ENCODE results near the gene NCK1. TPM values are rescaled to one million over a fixed set of nuclear protein-coding genes. Genes with fewer than 3 reads are reported as not detected.
A peak's percentile ranks its signal among the peaks of the same experiment; 100 is the strongest.

Gene NCK1
- total RNA-seq = 38.3 TPM

DNA sequence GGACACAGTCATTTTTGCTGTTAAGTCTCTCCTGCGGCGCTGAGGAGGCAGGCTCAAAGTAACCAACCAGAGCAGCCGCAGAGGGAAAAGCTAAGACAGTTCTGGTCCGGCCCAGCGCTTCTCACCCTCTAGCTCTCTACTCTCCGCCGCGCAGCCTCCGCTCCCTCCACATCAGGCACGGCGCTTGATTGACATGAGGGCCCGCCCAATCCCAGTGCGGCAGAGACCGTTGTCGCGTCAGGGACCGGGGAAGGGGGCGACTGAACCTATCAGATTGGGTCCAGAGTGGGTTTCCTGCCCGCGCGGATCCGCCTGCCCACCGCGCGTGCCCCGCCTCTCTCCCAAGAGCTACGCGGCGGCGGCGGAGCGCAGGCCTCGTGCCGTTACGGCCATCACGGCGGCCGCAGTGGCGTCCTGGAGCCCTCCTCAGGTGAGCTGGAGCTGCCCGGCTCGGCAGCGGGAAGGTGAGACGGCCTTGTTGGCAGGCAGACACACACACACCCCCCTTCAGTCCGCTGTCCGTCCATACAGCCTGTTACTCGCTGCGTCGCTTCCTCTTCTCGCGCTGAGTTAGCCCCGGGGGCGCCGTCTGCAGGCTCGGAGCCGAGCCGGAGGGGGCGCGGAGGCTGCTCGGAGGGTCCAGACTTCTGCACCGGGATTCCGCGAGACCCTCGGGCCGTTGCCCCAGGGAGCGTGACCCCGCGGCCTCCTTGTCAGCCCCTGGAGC lies at the start of gene NCK1:
Gene NCK1 (plus strand): TSS at position 319 of the 727 bp plus-strand sequence. CDS start 65,794 bp downstream, outside the sequence.
- FAIRE-seq (no peak), DNase-seq (ENCODE audit: low spot score in 2 of 2) (peak; percentile 87 to 89)

DNA sequence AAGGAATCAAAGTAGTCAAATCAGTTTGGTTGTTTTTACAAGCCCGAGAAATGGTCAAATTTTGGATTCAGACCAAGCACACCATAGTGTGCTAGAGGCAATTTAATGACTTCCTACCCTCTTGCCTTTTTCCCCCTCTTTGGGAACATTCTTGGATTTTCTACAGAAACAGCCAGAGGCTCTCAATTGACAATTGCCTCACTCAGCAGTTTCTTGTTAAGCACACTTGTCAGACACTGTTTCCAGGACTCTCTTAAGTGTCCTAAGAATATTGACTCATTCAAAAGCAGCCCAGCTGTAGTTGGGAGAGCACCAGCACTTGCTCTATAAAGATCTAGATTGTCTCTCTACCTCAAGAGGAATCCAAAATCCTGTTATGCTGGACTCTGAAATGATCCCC lies 44.6 kb upstream of the NCK1 start:
- FAIRE-seq = no peak
- DNase-seq (ENCODE audit: low spot score in 2 of 2) = peak in 1 of 2 donors; percentile 38

DNA sequence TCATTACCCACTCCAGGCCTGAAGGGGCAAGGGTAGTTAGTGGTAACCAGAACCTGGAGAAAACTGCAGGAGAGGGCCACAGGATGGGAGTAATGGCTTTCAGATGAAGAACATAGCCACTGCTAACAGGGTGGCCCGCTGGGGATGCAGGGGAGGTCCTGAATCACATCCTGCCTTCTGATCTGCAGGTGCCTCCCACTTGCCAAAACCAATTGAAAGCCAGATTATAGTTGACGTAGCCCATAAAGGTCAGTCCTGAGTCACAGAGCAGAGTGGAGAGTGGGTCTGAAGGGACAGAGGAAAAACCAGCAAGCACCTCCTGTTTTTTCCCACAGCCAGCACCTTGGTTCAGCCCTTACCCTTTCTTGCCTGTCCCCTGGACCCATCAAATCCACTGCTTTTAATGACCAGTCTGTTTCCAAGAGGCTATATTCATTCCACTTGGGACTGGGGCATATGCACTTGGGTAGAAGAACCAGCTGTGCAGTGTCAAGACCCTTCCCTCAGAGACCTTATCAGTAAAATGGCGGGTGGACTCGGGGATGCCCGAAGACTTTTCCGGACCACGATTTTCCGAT lies 43.7 kb upstream of the NCK1 start:
- FAIRE-seq (no peak), DNase-seq (ENCODE audit: low spot score in 2 of 2) (peak; percentile 42 to 48)

DNA sequence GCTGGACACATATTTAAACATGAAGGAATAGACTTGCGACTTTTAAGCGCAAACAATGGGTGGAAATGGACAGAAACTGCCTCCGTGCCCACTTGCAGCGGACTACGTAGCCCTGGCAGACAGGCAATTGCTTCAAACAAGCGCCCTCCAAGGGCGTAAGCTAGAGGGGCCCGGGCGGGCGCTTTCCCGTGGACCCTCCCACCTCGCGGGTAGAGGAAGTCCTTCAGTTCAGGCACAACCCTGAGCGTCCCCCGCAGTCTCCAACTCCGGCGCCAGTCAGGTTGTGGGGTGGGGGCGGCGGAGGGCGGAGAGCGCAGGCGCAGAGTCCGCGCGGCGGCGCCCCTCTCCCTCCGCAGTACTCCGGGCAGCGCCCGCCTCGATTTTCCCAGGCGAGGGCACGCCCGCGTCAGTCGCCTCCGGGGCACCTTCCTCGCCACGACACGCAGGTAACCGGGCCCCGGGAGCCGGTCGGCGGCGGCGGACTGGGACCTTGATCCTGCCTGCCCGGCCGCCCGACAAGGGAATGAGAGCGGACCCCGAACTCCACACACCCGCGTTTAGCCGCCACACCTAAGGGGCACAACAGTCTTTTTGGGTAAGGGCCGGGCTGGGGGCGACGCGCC lies 43.1 kb upstream of the NCK1 start, which contains the start of gene SLC35G2:
Gene SLC35G2 (plus strand): TSS at position 358 of the 623 bp plus-strand sequence. CDS start 35,335 bp downstream, outside the sequence.
- DNase-seq (ENCODE audit: low spot score in 2 of 2) = peak; percentile 40 to 45

DNA sequence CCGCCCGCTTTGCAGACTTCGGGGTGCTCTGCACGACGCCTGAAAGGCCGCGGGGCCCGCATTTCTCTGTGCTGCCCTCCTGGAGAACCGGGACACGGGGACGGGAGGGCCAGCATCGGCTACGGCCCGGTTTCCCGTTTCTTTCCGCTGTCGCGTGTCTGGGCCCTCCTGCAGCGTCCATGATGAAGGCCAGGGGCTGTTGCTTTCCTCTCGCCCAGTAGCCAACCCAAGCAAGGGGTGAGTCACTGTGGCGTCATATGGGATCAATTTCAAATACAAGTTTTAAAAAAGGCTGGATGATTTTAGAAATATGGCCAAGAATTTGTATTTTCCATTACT lies 42.6 kb upstream of the NCK1 start:
- FAIRE-seq = no peak
- peak; percentile 30 to 37 for DNase-seq (ENCODE audit: low spot score in 2 of 2)

More for the DNA sequence above, 43.1 kb upstream of the NCK1 start, which contains the start of gene SLC35G2:
- FAIRE-seq = no peak

DNA sequence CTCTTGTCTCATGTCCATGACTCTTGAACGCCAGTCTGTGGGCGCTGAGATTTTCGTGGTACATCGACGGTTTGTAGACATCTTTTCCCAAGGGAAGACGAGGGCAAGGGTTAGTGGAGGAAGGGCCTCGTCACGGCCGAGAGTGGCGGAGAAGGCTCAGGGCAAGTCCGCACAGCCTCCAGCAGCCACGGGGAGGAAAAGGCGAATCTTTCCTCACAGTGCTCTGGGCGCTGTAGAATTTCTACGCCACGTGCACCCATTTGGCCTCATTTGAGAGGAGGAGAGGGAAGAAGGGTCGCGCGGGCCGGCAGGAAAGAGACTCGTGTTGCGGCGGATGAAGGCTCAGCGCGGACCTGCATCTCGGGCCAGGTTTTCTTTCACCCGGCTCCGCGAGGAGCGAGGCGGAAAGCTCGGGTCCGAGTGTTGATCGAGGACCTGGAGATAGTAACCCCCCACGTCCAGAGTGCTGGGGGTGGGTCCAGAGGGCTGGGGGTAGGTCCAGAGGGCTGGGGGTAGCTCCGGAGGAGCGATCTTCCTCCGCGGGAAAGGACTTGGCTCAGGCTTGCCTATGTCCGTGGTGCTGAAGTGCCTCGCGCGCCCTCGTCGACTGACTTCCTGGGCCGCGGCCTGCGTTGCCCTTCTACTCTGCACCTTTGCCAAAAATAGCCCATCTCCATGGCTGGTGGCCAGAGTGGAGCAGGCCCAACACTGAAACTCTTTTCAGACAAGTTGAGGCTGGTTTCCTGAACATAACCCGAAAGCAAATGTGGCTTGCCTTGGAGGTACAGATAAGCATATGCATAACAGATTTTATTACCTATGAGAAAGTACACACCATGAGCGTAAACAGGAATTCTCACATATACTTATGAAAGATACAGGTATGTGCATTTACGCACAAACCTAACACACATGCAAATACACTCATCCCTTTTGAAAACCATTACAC lies 42.0 kb upstream of the NCK1 start:
- DNase-seq (ENCODE audit: low spot score in 2 of 2) (no peak), FAIRE-seq (no peak)

DNA sequence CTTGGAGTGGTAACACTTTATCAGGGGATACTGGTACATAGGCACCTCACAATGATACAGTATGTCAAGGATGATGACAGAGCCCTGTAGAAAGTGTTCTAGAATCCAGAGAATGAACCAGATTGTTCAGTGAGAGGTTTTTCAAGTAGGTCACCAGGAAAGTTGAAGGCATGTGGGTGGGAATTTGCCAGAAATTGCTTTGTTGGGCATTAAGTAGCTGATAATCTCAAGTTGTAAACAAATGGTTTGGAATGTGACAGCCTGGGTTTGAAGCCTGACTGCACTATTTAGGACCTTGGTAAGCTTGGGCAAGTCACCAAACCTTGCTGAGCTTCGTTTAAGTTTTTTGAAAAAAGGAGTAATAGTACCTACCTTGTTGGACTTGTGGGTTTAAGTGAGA lies 30.5 kb upstream of the NCK1 start:
- DNase-seq (ENCODE audit: low spot score in 2 of 2) (no peak), FAIRE-seq (no peak)

DNA sequence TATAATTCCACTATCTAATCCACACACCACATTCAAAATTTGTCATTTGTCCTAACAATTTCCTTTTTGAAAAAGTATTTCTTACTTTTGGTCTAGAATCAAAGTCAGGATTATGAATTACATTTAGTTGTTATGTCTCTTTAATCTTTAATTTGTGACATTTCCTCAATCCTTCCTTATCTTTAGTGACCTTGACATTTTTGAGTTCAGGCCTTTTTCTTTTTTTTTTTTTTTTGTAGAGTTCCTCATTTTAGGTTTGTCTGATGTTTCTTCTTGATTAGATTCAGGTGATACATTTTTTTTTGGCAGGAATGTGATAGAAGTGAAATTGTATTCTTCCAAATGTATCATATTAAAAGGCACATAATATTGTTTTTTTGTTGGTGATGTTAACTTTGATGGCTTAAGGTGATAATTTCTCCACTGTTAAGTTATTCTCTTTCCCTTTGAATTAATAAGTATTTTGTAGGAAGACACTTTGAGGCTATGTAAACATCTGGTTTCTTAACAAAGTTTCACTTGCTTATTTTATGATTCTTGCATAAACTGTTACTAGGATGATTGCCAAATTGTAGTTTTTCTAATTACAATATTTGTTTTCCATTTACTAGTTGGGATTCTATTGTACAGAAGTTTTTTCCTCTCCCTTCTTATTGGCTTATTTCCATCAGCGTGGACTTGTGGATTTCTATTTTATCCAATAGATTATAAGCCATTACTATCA lies 26.8 kb upstream of the NCK1 start:
- FAIRE-seq = no peak
- DNase-seq (ENCODE audit: low spot score in 2 of 2) = no peak

DNA sequence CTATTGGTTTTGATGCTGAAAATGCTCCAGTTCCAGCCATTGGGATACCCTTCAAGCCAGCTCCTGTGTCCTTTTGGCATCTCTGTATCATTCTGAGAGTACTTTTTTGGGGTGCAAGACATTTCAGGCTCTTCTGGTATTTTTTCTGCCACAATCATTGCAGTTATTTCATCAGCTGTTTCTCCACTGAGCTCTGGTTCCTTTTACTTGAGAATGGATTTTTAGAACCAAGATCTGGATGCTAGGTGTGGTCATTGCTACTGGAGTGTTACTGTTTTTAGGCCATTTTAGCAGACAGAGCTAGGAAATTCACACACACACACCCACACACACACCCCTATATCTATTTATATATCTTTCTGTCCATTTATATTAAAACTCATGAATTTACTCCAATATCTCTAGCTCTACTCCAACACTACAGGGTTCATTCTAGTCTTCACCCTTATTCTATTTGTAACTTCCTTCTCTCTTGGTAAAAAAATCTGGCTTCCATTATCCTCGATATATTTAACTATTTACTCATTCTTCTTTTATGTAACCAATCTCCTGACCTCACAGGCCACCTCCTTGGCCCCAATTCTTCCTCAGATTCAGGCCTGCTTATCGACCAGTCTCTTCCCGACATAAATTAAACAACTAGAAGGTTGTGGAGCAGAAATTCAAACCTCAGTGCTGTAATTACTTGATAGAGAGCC lies 26.0 kb upstream of the NCK1 start:
- DNase-seq (ENCODE audit: low spot score in 2 of 2) = no peak
- no peak for FAIRE-seq

DNA sequence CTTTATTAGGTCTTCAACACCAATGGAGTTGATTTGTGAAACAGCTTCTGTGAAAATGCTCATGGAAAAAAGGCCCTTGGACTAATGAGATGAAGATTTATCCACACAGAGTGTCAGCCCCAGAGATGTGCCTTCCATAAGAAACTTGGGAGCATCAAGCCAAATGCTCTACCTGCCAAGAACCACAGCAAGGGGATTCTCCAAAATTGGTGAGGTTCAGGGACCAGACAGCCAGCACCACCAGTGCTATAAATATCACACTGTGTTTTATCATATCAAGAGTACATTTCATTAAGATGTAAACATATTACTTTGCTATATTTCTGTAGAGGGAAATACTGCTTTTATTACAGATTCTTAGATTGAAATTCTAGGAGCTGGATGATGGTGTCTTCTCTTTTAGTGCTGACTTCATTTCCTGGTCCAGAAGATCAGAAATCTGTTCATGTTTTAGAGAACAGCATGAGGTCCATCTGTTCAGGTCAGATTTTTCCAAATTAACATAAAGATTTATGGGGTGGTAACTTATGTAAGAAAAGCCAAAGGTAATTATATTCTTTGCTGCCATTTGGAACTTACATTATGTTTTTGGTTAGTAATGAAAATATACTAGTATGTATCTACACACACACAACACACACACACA lies 25.4 kb upstream of the NCK1 start:
- DNase-seq (ENCODE audit: low spot score in 2 of 2) (no peak), FAIRE-seq (no peak)

DNA sequence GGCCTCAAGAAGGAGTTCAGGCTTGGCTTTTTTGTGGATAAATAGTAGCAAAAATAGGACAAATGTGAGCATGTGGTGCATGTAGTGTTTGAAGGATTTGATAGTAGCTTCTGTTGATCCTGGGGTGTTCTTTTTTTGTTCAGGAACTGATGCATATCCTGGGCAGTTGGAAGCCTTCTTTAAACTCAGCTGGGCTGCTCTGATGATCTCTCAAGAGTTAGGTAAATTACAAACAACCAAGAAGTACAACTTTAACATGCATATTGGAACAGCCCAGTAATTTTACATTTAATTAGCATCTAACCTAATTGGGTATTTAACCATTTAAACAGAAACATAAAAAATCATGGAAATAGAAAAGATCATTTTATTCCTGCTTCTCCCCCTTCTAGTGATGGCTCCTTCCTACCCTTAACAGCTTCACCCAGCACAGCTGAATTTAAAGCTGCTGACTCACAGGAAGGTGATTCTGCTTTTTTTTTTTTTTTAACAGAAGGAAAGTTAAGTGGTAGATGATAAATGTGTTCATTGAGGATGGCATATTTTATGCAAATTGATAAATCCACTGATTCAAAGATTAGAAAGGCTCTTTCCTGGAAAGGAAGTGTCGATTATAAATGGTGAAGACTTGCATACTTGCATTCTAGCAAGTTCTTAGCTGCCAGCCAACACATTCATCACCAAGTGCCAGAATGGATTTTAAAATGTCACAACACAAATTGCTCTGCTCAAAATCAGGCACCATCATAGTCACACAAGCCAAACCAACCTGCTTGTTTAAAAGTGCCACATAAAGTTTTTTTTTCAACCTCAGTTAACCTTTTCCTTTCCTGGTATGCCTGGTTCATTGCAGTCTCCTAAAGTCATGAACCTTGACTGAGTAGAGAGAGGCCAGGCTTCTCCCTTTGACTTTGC lies 23.1 kb upstream of the NCK1 start:
- peak in 1 of 2 donors; percentile 25 for DNase-seq (ENCODE audit: low spot score in 2 of 2)
- FAIRE-seq = no peak

DNA sequence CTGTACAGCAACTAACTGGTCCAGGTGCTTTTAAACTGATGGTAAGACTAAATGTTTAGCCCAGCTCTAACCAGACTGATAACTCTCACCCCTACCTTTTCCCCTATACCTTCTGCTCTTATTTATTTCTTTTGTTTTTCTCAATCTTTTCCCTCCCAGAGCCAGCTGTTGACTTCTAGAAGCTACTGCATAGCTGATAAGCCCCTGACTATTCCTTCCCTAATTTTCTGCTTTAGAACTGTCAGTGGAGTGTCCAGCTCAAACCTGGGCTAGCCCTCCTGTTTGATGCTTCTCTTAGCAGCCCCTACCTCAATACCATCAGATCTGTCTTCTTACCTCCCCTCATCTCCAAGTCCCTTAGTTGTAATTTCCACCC lies 22.5 kb upstream of the NCK1 start:
- FAIRE-seq = no peak
- no peak for DNase-seq (ENCODE audit: low spot score in 2 of 2)

DNA sequence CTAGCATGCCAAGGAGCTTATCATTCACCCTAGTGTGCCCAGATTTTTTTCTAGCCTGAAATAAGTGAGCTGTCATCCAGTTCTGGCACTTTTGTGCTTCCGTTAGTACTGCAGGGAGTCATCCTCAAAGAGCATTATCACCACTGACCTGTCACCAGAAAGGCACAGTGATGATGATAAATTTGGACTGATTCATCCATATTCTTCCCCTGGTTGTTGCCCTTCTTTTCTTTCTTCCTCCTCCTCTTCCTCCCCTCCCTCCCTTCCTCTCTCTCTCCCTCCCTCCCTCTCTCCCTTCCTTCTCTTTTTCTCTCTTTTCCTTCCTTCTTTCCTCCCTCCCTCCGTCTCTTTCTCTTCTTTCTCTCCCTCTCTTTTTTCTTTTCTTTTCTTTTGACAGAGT lies 21.8 kb upstream of the NCK1 start:
- FAIRE-seq = no peak
- DNase-seq (ENCODE audit: low spot score in 2 of 2) = no peak

DNA sequence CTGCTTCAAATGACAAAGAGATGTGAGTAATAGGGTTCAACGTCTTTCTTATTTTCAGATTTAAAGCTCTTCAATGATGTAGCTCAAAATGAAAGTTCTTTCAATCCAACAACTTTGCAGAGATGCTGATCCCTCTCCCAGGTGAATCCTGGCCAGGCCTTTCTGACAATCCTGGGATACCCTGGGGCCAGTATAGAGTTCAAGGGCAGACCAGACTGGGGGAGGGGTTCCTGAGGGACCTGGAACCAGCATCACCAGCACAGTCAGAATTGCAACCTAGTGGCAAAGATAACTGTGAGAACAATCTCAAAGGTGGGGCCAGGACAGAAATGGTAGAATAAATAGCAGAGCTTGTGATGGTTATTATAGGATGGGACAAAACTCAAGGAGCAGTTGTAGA lies 19.7 kb upstream of the NCK1 start:
- DNase-seq (ENCODE audit: low spot score in 2 of 2) = no peak
- no peak for FAIRE-seq

DNA sequence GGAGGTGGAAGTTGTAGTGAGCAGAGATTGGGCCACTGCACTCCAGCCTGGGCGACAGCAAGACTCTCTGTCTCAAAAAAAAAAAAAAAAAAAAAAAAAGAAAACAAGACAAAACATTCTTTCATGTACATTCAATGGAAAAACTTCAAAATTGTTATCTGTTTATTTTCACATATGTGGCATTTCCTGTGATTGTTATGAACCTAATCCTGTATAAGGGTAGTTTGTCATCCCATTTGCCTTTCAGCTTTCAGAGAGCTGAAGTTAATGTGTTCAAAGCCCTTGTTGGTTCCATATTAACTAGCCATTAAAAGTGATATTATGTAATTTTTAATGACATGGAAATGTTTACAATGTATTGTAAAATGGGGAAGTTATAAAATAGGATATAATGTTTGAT lies 17.3 kb upstream of the NCK1 start:
- FAIRE-seq = no peak

DNA sequence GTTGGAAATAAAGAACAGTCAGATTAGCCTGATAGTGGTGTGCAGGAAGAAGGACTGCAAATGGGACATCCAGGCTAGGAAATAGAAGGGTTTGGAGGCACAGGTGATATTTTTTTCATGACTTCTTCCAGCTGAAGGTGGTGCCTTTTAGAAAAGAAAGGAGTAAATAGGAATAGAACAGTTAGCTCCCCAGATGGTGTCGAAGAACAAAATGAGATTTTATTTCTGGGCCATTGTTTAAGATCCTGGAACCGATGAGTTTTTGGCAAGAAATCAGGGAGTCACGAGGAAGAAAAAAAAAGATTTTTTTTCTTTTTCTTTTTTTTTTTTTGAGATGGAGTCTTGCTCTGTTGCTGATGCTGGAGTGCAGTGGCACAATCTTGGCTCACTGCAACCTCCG lies 9.8 kb upstream of the NCK1 start:
- no peak for FAIRE-seq
- no peak for DNase-seq (ENCODE audit: low spot score in 2 of 2)

More for the DNA sequence above, 17.3 kb upstream of the NCK1 start:
- DNase-seq (ENCODE audit: low spot score in 2 of 2) = no peak

DNA sequence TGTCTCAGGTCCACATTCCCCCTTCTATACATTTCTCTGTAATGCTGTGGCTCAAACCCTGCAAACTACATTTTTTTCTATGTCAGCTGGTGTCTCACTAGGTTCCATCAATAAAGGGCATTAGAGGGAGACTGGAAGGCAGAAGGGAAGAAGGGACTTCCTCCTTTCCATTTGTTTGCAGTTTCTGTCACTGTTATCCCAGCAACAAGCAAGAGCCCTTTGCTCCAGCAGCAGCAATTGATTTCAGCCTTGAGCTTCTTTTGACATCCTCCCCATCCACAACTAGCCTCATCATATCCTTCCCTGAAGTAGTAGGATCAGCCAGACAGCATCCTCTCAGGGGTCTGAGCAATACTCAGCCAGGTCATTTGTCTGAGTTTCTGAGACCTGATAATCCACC lies 5.3 kb upstream of the NCK1 start:
- DNase-seq (ENCODE audit: low spot score in 2 of 2) = no peak
- FAIRE-seq = no peak

DNA sequence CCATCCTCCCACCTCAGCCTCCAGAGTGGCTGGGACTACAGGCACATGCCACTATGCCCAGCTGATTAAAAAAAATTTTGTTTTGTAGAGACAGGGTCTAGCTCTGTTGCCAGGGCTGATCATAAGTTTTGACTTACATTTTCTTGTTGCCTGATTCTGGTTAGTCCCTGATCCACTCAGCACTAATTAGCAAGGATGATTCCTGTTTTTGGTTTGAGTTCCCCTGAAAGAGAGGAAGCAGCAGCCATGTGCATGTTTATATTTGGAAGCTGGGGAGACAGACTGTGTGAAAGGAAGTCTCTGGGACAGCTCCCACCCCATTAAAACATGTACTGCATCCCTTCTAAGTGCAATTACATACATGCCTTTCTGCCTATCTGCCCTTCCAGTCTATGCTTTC lies 3.6 kb upstream of the NCK1 start:
- FAIRE-seq = no peak
- no peak for DNase-seq (ENCODE audit: low spot score in 2 of 2)

Data from frontal cortex (tissue), 4 donors.